Hippocampal formation (tissue), 2 donors: ENCODE measurements around the gene ZSCAN1.

Source experiments
- DNase-seq, 2 donors: peaks; one replicate each; lab custom pipeline; 2025; lab: John Stamatoyannopoulos, UW

ZSCAN1 gene

GRCh38 chr19:58084596-58085347, 50.9 kb downstream of the ZSCAN1 start:
- DNase-seq, result no peak

GRCh38 chr19:58085348-58085875, 51.6 kb downstream of the ZSCAN1 start:
- DNase-seq, result no peak

GRCh38 chr19:58086825-58087710, 53.2 kb downstream of the ZSCAN1 start:
- DNase-seq, result no peak

- no peak for DNase-seq
Observed at GRCh38 chr19:58088521-58089052, 54.8 kb downstream of the ZSCAN1 start.

GRCh38 chr19:58089846-58090245, 56.0 kb downstream of the ZSCAN1 start:
- DNase-seq, result no peak

- no peak for DNase-seq
Observed at GRCh38 chr19:58091251-58091995, 57.6 kb downstream of the ZSCAN1 start.

- no peak for DNase-seq
Observed at GRCh38 chr19:58093071-58093470, 59.2 kb downstream of the ZSCAN1 start.

- DNase-seq, result no peak
Observed at GRCh38 chr19:58095328-58095727, 61.5 kb downstream of the ZSCAN1 start.

GRCh38 chr19:58096884-58097283, 63.1 kb downstream of the ZSCAN1 start:
- no peak for DNase-seq

GRCh38 chr19:58097349-58097748, 63.5 kb downstream of the ZSCAN1 start:
- no peak for DNase-seq

GRCh38 chr19:58097781-58098681, 64.2 kb downstream of the ZSCAN1 start, which contains the start of gene ZSCAN18:
Gene ZSCAN18 (minus strand): TSS chr19:58098231. CDS start chr19:58090267, 7,964 bp downstream.
- peak; percentile 92 to 95 for DNase-seq

GRCh38 chr19:58098682-58098998, 64.8 kb downstream of the ZSCAN1 start:
- DNase-seq, result no peak
